Bladder microvascular endothelial cell (primary cell): Measurements from ENCODE around the gene LAMB1. TPM values are rescaled to one million over a fixed set of nuclear protein-coding genes. Genes with fewer than 3 reads are reported as not detected.

Source experiments
- total RNA-seq: library from RNA; depleted of rRNA; stranded (reverse); fragments of >200 nt; gene quantifications from 2 replicates; pipeline ENCODE4 v1.2.3, GENCODE V29; 2014

LAMB1 gene
- total RNA-seq = 419 and 918 TPM in 2 replicates

GRCh38 chr7:108002726-108003598 lies at the start of gene LAMB1:
TSS of gene LAMB1 (minus strand) at chr7:108003161. CDS start at chr7:108002885, 276 bp downstream.

GRCh38 chr7:107890962-107891635 lies 111.9 kb downstream of the LAMB1 start, which contains the start of gene DLD:
TSS of gene DLD (plus strand) at chr7:107891183. CDS start at chr7:107891251, 68 bp downstream.

Other genes starting within 250 kb of the LAMB1 start
- not detected in 2 replicates for gene SLC26A3, start 199.9 kb downstream of the LAMB1 start, total RNA-seq
- gene DLD, start 112.0 kb downstream of the LAMB1 start, total RNA-seq = 45.8 and 81.7 TPM in 2 replicates
- 0.06 and 0.16 TPM in 2 replicates for gene LAMB4, start 127.2 kb upstream of the LAMB1 start, total RNA-seq